Activated CD8-positive, alpha-beta memory T cell treated with anti-CD3 and anti-CD28 coated beads for 1 hour (primary cell): Measurements from ENCODE around the gene CDC42BPA.
"Not testable (repeated sequence)": the region's sequence is repeated elsewhere in the genome, so short reads cannot be mapped to it uniquely, and the experiment has no call there.

Experiments used
- DNase-seq, 2 donors: peaks; one replicate each; pipeline ENCODE4 v3.0.0-alpha.2; 2020; ENCODE audit warnings: low read depth in 1 of 2; ENCODE audit errors: extremely low read depth in 1 of 2

The CDC42BPA gene

GRCh38 chr1:227265891-227266290 is 52.4 kb downstream of the CDC42BPA start:
- no peak for DNase-seq

- DNase-seq: no peak
Observed at GRCh38 chr1:227263869-227264268, 54.4 kb downstream of the CDC42BPA start.

- DNase-seq: no peak
Observed at GRCh38 chr1:227261501-227261900, 56.8 kb downstream of the CDC42BPA start.

- DNase-seq: no peak
Observed at GRCh38 chr1:227260433-227260832, 57.9 kb downstream of the CDC42BPA start.

GRCh38 chr1:227257964-227258363 is 60.3 kb downstream of the CDC42BPA start:
- no peak for DNase-seq

GRCh38 chr1:227255086-227255732 is 63.1 kb downstream of the CDC42BPA start:
- DNase-seq: no peak

- no peak for DNase-seq
Observed at GRCh38 chr1:227253065-227253464, 65.2 kb downstream of the CDC42BPA start.

- no peak for DNase-seq
Observed at GRCh38 chr1:227245613-227246320, 72.5 kb downstream of the CDC42BPA start.

GRCh38 chr1:227244339-227245118 is 73.8 kb downstream of the CDC42BPA start:
- no peak for DNase-seq

GRCh38 chr1:227242811-227243682 is 75.2 kb downstream of the CDC42BPA start:
- DNase-seq: no peak

GRCh38 chr1:227240983-227241382 is 77.3 kb downstream of the CDC42BPA start:
- DNase-seq: no peak

- no peak for DNase-seq
Observed at GRCh38 chr1:227234998-227235405, 83.3 kb downstream of the CDC42BPA start.

- not testable (repeated sequence) for DNase-seq
Observed at GRCh38 chr1:227231128-227231527, 87.2 kb downstream of the CDC42BPA start.

GRCh38 chr1:227228201-227228600 is 90.1 kb downstream of the CDC42BPA start:
- no peak for DNase-seq

GRCh38 chr1:227227761-227228160 is 90.5 kb downstream of the CDC42BPA start:
- no peak for DNase-seq

GRCh38 chr1:227225715-227226346 is 92.5 kb downstream of the CDC42BPA start:
- DNase-seq: no peak

- no peak for DNase-seq
Observed at GRCh38 chr1:227223171-227223806, 95.0 kb downstream of the CDC42BPA start.

- no peak for DNase-seq
Observed at GRCh38 chr1:227219715-227220292, 98.5 kb downstream of the CDC42BPA start.

- DNase-seq: no peak
Observed at GRCh38 chr1:227218870-227219573, 99.3 kb downstream of the CDC42BPA start.
